ENCODE measurements around the gene PSMB3.
"Not testable (repeated sequence)": the region's sequence is repeated elsewhere in the genome, so short reads cannot be mapped to it uniquely, and the experiment has no call there.

Gene PSMB3

DNA sequence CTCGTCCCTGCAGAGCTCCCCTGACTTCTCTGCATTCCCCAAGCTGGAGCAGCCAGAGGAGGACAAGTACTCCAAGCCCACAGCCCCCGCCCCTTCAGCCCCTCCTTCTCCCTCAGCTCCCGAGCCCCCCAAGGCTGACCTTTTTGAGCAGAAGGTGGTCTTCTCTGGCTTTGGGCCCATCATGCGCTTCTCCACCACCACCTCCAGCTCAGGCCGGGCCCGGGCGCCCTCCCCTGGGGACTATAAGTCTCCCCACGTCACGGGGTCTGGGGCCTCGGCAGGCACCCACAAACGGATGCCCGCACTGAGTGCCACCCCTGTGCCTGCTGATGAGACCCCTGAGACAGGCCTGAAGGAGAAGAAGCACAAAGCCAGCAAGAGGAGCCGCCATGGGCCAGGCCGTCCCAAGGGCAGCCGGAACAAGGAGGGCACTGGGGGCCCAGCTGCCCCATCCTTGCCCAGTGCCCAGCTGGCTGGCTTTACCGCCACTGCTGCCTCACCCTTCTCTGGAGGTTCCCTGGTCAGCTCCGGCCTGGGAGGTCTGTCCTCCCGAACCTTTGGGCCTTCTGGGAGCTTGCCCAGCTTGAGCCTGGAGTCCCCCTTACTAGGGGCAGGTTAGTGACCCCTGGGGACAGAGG lies 36.1 kb upstream of the PSMB3 start:
- no peak for DNase-seq

GRCh38 chr17:38717139-38717745 lies 35.3 kb upstream of the PSMB3 start:
- no peak for DNase-seq

DNA sequence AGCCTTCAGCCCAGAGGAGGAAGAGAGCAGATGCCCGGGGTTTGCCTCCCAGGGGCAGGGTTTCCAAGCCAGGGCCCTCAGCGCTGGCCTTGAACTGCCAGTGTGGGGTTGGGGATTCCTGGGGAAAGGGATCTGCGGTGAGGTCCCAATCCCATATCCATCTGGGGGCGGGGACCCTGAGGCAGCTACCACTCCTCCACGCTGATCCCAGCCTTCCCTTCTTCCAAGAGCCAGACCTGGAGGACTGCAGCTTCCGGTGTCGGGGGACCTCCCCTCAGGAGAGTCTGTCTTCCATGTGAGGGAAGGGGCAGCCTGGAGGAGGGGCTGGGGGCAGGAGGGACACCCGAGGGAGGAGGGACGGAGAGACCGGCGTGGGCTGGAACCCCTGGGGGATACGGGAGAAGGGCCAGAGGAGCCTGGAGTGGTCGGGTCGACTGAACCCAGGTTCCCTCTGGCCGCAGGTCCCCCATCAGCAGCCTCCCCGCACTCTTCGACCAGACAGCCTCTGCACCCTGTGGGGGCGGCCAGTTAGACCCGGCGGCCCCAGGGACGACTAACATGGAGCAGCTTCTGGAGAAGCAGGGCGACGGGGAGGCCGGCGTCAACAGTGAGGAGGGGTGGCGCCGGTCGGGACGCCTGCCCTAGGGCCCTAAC lies 33.1 kb upstream of the PSMB3 start:
- no peak for DNase-seq

GRCh38 chr17:38719943-38720641 lies 32.4 kb upstream of the PSMB3 start:
- peak; percentile 31 for DNase-seq

GRCh38 chr17:38720941-38721340 lies 31.6 kb upstream of the PSMB3 start:
- no peak for DNase-seq

DNA sequence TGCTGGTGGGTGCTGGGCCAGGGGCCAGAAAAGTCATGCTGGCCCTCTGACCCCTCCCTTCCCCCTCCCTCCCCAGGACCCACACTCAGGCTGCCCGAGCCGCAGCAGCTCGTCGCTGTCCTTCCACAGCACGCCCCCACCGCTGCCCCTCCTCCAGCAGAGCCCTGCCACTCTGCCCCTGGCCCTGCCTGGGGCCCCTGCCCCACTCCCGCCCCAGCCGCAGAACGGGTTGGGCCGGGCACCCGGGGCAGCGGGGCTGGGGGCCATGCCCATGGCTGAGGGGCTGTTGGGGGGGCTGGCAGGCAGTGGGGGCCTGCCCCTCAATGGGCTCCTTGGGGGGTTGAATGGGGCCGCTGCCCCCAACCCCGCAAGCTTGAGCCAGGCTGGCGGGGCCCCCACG lies 30.7 kb upstream of the PSMB3 start:
- DNase-seq, result no peak

- DNase-seq, result no peak
Measured at GRCh38 chr17:38724337-38724988, 28.1 kb upstream of the PSMB3 start.

GRCh38 chr17:38725066-38725465 lies 27.5 kb upstream of the PSMB3 start:
- no peak for DNase-seq

GRCh38 chr17:38726145-38726544 lies 26.4 kb upstream of the PSMB3 start:
- not testable (repeated sequence) for DNase-seq

DNA sequence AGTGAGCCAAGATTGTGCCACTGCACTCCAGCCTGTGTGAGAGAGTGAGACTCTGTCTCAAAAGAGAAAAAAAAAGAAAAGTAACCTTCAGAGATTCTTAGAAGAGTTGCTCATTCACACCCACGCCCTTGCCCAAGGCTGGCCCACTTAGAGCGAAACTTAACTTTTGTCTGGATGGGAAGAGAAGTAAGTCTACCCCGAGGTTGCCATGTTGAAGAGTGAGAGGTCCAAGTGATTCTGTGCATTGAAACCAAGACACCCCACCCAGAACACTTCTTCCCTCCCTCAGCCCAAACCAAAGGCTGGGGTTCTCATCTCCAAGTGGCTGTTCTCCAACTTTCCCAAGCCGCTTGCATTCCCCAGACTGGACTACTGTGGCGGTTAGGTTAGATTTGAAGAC lies 24.8 kb upstream of the PSMB3 start:
- peak; percentile 56 for DNase-seq

DNA sequence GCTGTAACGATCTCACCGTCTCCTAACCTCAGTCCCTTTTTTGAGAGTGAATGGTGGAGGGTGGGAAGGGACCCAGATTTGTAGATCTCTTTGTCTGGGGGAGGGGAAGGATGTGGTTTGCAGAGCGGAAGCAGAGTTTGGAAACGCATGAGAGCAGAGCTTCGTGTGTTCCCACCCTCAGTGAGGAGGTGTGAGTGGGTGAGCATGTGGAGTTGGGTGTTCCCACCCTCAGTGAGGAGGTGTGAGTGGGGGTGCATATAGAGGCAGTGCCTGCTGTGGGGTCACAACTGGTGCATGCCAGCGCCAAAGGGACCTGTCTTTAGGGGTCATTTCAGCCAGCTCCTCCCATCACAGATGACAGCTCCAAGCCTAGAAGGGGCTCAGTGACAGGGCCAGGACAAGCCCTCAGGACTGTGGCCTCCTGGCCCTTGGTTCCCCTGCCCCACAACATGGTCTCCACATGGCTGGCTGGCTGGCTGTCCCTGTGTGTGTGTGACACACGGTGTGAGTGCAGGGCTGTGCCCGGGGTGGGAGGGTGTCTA lies 24.2 kb upstream of the PSMB3 start:
- DNase-seq, result peak; percentile 79

- no peak for DNase-seq
Measured at GRCh38 chr17:38729368-38729885, 23.1 kb upstream of the PSMB3 start.

DNA sequence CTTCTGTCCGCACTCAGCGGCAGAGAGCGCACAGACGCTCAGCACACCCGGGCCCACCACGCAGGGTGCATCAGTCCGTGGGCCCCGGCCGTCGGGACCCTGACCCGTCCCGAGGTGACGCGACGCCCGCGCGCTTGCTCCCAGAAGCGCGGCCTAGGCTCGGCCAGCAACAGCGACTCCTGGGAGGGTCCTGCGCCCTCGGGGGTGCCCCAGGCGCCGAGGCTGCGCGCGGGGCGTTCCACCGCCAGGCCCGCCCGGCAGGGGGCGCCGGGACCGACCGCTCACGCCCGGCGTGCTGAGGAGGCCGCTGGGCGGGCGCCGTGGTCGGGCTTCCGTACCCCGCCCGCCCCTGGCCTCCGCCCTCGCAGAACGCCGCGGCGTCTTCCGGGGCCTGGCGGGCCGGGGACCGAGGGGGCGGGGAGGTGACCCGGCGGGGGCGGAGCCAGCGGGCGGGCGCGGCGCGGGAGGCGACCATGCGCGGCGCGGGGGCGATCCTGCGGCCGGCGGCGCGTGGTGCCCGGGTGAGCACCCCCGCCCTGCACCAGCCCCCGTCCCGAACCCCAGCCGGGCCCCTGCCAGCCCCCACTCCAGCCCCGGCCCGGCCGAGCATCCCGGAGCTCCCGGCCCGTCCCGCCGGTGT lies 22.5 kb upstream of the PSMB3 start, which contains the start of gene CISD3:
Gene CISD3, plus strand, starts transcription at position 456 of the 640 bp plus-strand sequence. Its CDS starts 18 bp downstream, at position 474.
- DNase-seq, result peak; percentile 92

DNA sequence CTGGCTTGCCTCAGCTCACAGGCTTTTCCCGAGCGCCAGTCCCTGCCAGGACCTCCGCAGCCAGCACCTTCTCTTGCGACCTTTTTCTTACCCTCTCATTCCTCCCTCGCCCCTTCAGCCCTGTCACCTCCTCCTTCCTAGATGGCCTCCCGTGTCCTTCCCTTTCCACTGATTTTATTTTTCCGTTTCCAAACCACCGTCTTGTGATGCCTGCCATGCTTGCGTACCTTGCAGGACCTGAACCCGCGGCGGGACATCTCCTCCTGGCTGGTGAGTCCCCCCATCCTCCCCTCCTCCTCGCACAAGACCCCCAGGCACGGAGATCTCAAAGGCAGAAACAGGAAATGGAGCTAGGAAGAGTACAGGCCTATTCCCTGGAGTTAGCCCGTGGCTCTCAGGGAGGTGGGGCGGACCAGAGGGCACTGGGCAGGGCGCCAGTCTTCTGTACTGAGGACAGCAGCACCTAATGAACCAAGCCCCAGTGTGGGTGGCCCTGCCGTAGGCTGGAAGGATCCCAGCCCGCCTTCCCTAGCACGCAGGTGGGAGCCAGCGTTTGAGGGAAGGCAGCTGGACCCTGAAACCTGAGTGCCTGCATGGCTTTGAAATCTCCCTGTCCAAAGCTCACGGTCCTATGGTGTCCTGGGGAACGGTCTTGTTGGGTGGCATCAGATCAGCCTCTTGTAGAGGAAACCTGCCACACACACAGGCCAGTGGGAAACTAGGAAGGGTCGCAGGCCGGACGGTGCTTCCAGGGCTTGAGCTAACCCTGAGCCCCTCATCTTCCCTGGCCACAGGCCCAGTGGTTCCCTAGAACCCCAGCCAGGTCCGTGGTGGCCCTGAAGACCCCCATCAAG lies 21.8 kb upstream of the PSMB3 start:
- DNase-seq, result no peak

DNA sequence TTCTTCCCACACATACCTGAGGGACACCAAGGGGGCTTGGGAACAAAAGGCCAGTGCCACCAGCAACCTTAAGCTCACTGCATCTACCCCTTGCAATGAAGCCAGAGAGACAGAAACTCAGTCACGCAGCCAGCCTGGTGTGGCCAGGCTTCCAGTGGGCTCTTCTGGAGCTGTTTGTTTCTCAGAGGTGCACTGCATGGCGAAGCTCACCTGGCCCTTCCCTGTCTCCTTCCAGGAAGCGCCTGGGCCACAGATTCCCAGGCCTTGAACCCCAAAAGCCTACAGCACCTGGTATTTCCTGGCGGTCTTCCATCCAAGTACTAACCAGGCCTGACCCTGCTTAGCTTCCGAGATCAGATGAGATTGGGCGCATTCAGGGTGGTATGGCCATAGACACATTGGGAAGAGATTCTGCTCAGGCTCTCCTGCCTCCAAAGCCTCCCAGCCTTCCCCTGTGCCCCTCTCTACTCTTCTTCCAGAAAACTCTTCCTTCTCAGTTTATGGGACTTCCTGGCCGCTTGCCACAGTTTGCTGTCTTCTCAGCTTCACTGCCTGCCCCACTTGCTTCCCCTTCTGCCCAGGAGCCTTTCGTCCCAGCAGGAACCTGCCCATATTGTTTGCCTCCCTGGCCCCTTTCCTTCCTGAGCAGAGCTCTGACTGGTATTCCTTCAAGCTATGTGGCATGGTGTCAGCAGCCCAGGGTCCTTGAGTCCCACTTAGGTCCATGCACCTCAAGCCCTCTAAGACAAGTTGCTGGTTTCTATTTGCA lies 20.8 kb upstream of the PSMB3 start:
- no peak for DNase-seq

DNA sequence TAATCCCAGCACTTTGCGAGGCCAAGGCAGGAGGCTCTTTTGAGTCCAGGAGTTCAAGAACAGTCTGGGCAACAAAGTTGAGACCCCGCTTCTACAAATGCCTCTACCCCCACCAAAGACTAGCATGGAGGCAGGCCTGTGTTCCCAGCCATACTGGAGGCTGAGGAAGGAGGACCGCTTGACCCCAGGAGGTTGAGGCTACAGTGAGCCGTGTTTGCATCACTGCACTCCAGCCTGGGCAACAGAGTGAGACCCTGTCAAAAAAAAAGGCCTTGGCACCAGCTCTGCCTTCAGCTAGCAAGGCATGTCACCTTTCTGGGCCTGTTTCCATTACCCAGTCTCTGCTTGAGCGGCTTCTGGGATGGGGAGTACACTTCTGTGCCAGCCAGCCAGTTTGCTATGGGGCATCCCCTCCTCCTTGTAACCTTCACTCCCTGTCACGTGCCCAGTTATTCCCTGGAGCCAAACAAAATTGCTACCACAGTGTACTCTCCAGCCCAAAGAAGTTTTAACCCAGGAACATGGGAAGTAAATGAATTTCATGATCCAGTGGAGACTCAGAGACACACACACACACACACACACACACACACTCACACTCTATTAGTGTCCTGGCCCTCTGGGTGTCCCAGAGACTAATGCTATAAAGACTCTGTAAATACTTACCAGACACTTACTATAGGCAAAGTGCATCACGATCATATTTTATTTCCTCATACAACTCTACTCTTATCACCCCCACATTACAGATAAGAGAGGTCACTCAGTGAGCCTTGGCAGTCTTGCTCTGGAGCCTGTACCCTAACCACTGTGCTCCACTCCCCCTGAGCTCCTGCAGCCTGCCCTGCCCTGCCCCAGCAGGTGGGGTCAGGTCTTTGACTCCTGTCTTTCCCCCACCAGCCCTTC lies 19.9 kb upstream of the PSMB3 start:
- no peak for DNase-seq

- DNase-seq, result no peak
Measured at GRCh38 chr17:38733282-38733981, 19.1 kb upstream of the PSMB3 start.
